22Rv1 (cell line): Measurements from ENCODE around the gene CRYZL1.

Experiments
- ZFX ChIP-seq: fragments of 450-650 bp; IDR thresholded peaks from 2 replicates; pipeline ENCODE4 v1.6.1; 2017; ENCODE audit warnings: antibody characterized with exemption, borderline replicate concordance
- TF ChIP-seq, protein P1 (sequence below): fragments of 450-650 bp; IDR thresholded peaks from 2 replicates; pipeline ENCODE4 v1.5.1; 2017; ENCODE audit warnings: mild to moderate bottlenecking

DNA sequence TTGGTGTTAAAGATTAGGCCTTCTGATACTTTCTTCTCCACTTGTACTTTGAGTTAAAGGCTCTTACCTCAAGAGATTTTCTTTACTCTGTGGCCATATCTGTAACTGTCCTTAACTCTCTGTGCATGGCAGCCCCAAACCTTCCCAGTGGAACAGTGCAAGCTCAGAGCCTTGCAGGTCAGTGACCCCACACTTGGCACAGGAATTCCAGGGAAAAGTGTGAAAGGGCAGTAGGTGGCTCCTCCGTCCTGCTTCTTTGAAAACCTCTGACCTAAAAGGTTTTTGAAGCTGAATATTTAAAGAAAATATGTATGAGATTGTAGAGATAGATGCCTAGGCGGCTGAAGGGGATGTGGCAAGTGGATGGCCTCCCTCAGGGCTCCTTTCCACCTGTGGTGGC is 27.1 kb upstream of the CRYZL1 start:
- TF ChIP-seq, protein P1, sequence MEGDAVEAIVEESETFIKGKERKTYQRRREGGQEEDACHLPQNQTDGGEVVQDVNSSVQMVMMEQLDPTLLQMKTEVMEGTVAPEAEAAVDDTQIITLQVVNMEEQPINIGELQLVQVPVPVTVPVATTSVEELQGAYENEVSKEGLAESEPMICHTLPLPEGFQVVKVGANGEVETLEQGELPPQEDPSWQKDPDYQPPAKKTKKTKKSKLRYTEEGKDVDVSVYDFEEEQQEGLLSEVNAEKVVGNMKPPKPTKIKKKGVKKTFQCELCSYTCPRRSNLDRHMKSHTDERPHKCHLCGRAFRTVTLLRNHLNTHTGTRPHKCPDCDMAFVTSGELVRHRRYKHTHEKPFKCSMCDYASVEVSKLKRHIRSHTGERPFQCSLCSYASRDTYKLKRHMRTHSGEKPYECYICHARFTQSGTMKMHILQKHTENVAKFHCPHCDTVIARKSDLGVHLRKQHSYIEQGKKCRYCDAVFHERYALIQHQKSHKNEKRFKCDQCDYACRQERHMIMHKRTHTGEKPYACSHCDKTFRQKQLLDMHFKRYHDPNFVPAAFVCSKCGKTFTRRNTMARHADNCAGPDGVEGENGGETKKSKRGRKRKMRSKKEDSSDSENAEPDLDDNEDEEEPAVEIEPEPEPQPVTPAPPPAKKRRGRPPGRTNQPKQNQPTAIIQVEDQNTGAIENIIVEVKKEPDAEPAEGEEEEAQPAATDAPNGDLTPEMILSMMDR: no peak
- TF ChIP-seq ZFX: no peak
